Measurements from ENCODE around the gene FBXO45. TPM values are rescaled to one million over a fixed set of nuclear protein-coding genes. Genes with fewer than 3 reads are reported as not detected.

FBXO45 gene
- total and polyA plus RNA-seq, 9 of the 15 experiments (the other 6 are each of a cell fraction or from before 2014, with no cell fraction given), result 15.2 to 52.8 (median 37.0) TPM

DNA sequence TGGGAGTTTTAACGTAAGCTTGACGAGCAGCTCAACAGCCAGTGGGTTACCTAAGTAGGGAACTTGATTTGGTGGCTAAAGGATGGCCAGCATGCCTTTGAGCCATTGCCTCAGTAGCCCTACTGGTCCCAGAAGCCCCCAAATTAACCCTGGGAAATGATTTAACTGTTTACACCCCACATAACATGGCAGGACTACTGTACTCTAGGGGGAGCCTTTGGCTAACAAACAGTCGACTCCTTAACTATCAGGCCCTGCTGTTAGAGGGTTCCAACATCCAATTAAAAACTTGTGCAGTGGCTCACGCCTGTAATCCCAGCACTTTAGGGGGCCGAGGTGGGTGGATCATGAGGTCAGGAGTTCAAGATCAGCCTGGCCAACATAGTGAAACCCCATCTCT, 43.9 kb upstream of the FBXO45 start:
- no peak overlapping the region for H3K4me3 ChIP-seq
- no peaks in the 10 kb centered on the region for H3K9me1 ChIP-seq (ENCODE audit: control insufficient read depth, insufficient read depth, low read length)
- H3K36me3 ChIP-seq (ENCODE audit: control insufficient read depth, insufficient read depth, low read length), result no peaks in the 10 kb centered on the region
- no peaks in the 10 kb centered on the region for H3K9me3 ChIP-seq (replicated peaks; ENCODE audit: control insufficient read depth, insufficient read depth, low read depth, low read length)
- H3K27ac ChIP-seq (ENCODE audit: extremely low read depth, low read depth, low read length), result no peak overlapping the region
- DNase-seq (ENCODE audit: extremely low read depth in 1 of 4, low spot score in 3 of 4), result peak in 2 of 4 experiments; percentile 34 to 76
- no peaks in the 10 kb centered on the region for H3K27me3 ChIP-seq (ENCODE audit: control insufficient read depth in 2 of 2, insufficient read depth in 2 of 2, low read length in 2 of 2)
- no peak overlapping the region for H3K9ac ChIP-seq (ENCODE audit: insufficient read depth in 1 of 2, low read depth in 2 of 2, low read length in 2 of 2)
- ATAC-seq, result peak; percentile 66
- CTCF ChIA-PET (ENCODE audit: low intra/inter-chr PET ratio), result interaction anchor here (1.3 to 2.0 kb wide), 2 partner anchors 160 to 446 kb away, joined by 5 to 8 read pairs; no protein-coding TSS in a partner anchor
- H3K4me2 ChIP-seq (ENCODE audit: insufficient read depth, low read length), result no peak overlapping the region
- no peaks in the 10 kb centered on the region for H3K79me2 ChIP-seq (ENCODE audit: control insufficient read depth, insufficient read depth, low read length)
- WGBS (ENCODE audit: insufficient coverage, low coverage, missing lambda C conversion rate), result 23% methylated on average over 5 of the region's 5 CpGs
- POLR2A ChIA-PET, result interaction anchor here (0.7 kb wide), 1 partner anchor 131 kb away, joined by 3 read pairs; no protein-coding TSS in a partner anchor
- intact Hi-C loops (cut with micrococcal nuclease) (loop anchor here (2.0 to 10.0 kb wide), 4 partner anchors 84 to 660 kb away; partner anchors contain the start of gene NCBP2), in situ Hi-C loops (cut with MboI) (loop anchor here (5.0 to 25.0 kb wide), 3 partner anchors 272 to 812 kb away; partner anchors contain the start of gene MUC20)
- peaks cover 16 to 20% of the 10 kb centered on the region in 2 experiments for H3K4me1 ChIP-seq (replicated peaks in 1 of 2; ENCODE audit: control insufficient read depth in 2 of 2, insufficient read depth in 2 of 2, low read length in 2 of 2)
- no peaks in the 10 kb centered on the region for H4K20me1 ChIP-seq (replicated peaks; ENCODE audit: control insufficient read depth, insufficient read depth, low read length)
- BruUV-seq (replicated peaks), result no TSS peak
- no peak overlapping the region for H2AFZ ChIP-seq (ENCODE audit: low read depth, low read length)
- FAIRE-seq, result peak; percentile 74
- TF ChIP-seq HMGN3 (IDR thresholded peaks at IDR 0.05; ENCODE audit: borderline replicate concordance, extremely low read depth, insufficient read length, low read depth, low read length) (no peak), ZC3H8 (IDR thresholded peaks at IDR 0.05) (no peak), REST (IDR thresholded peaks at IDR 0.05; ENCODE audit: borderline replicate concordance) (peak; percentile 39; the same call in 1 of the 2 replicates), REST (CRISPR knock-in tag; IDR thresholded peaks at IDR 0.05; ENCODE audit: low read depth) (no peak), SAFB2 (IDR thresholded peaks at IDR 0.05; ENCODE audit: borderline replicate concordance, low read depth, low read length, severe bottlenecking) (no peak), STAT6 (CRISPR knock-in tag; IDR thresholded peaks at IDR 0.05) (no peak), RAD21 (CRISPR knock-in tag; conservative IDR thresholded peaks at IDR 0.05 in 1 of 2, IDR thresholded peaks at IDR 0.05 in 1 of 2) (peak; percentile 62 to 85), SMC3 (conservative IDR thresholded peaks at IDR 0.05; ENCODE audit: insufficient read depth, low read depth, low read length) (peak; percentile 39), DMBX1 (CRISPR knock-in tag; IDR thresholded peaks at IDR 0.05; ENCODE audit: borderline replicate concordance) (no peak)
- TF ChIP-seq, protein P1, sequence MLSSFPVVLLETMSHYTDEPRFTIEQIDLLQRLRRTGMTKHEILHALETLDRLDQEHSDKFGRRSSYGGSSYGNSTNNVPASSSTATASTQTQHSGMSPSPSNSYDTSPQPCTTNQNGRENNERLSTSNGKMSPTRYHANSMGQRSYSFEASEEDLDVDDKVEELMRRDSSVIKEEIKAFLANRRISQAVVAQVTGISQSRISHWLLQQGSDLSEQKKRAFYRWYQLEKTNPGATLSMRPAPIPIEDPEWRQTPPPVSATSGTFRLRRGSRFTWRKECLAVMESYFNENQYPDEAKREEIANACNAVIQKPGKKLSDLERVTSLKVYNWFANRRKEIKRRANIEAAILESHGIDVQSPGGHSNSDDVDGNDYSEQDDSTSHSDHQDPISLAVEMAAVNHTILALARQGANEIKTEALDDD (IDR thresholded peaks at IDR 0.05), result peak; percentile 42; the same call in 1 of the 2 replicates
